Activated CD8-positive, alpha-beta memory T cell treated with anti-CD3 and anti-CD28 coated beads for 1 hour (primary cell): ENCODE measurements around the gene KIF25.
"Not testable (repeated sequence)": the region's sequence is repeated elsewhere in the genome, so short reads cannot be mapped to it uniquely, and the experiment has no call there.

Source experiments
- DNase-seq, 2 donors: peaks; one replicate each; pipeline ENCODE4 v3.0.0-alpha.2; 2020; ENCODE audit warnings: low read depth in 1 of 2; ENCODE audit errors: extremely low read depth in 1 of 2

The KIF25 gene

DNA sequence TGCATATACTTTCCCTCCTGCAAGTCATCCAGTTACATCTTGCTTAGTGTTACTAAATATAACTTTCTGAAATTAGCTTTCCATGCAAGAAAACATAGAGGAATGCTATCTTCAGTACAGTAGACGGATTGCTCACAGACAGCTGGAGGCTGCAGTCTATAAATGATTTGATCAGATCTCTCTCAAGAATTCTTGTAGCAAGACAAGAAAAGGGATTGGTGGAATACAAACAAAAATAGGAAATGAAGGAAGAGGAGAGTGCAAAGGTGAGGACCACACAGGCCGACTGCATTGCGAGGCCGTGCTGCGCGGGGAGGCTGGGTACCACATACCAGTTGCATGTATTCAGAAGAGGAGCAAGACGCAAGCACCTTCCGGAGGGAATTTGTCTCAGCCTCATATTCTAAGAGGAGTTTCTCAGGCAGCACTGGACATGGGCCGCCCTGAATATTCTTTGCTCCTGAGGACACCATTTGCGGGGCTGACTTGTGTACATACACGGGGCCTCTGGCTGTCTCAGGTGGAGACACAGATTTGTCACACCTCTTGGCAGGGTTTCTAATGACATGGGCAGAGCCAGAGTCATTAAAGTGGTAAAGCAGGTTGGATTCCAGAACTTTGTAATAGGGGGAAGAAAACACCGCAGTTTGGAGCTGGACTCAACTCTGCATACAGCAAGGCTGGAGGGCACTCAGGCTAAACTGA, 22.7 kb upstream of the KIF25 start:
- no peak for DNase-seq

- DNase-seq = no peak
These were observed 22.0 kb upstream of the KIF25 start for GRCh38 chr6:167975458-167975857.

GRCh38 chr6:167976116-167976657, 21.3 kb upstream of the KIF25 start:
- not testable (repeated sequence) for DNase-seq

- no peak for DNase-seq
These were observed 20.8 kb upstream of the KIF25 start for GRCh38 chr6:167976708-167977107.

DNA sequence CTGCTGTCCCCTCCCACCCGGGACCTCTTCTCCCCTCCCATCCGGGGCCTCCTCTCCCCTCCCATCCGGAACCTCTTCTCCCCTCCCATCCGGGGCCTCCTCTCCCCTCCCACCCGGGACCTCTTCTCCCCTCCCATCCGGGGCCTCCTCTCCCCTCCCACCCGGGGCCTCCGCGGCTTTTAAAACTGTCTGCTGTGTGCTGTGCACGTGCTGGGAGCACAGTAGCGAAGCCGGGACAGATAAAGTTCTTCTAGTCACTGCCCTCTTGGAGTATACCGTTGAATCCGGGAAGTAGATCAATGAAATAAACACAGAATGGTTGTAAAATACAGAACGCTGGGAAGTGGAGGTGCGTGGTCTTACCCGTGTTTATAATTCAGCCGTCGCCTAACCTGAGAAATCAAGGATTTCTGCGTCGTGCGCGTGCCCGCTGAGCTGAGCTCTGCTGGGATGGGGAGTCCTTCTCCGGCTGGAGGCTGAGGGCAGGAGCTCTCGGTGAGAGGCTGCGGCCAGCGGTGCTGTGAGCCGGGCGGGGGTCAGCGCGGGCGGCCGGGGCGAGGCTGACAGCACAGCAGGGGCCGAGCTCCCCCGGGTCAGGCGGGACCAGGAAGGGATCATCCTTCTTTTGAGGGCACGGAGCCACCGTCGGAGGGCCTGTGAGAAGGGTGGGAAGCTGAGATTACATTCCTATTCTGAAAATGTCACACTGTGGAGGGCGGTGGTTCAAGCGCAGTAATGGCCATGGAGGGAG, 19.6 kb upstream of the KIF25 start:
- no peak for DNase-seq

DNA sequence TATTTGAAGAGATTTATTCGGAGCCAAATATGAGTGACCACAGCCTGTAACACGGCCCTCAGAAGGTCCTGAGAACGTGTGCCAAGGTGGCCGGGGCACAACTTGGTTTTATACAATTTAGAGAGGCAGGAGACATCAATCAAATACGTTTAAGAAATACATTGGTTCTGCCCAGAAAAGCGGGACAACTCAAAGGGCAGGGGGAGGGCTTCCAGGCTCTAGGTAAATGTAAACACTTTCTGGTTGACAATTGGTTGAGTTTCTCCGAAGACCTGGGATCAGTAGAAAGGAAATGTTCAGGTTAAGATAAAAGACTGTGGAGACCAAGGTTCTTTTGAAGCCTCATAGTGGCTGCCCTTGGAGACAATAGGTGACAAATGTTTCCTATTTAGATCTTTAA, 18.9 kb upstream of the KIF25 start:
- no peak for DNase-seq

- no peak for DNase-seq
These were observed 17.9 kb upstream of the KIF25 start for GRCh38 chr6:167979436-167980139.

GRCh38 chr6:167980911-167981580, 16.4 kb upstream of the KIF25 start:
- no peak for DNase-seq

GRCh38 chr6:167981916-167982462, 15.5 kb upstream of the KIF25 start:
- no peak for DNase-seq

DNA sequence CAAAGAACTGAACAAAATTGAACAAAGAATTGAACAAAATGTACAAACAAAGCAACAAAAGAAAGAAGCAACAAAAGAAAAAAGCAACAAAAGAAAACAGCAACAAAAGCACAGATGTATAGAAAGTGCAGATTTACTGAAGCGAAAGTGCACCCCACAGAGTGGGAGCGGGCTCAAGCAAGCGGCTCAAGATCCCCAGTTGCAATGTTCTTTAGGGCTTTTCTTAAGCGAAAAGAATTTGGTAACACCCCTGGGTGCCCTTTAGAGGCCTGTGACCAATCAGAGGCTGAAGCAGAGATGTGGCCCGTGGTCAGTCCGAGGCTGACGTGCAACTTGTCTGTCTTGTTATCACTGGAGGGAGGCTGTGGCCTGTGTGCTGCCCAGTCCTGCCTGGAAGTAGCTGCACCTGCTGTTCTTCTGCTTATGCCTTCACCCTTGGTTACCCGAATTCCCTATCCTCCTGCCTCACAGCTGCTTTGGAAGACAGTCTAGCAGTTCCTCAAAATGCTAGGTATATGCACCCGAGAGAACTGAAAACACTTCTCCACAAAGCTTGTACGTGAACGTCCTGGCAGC, 13.2 kb upstream of the KIF25 start:
- DNase-seq = no peak

GRCh38 chr6:167984876-167985604, 12.4 kb upstream of the KIF25 start:
- no peak for DNase-seq

DNA sequence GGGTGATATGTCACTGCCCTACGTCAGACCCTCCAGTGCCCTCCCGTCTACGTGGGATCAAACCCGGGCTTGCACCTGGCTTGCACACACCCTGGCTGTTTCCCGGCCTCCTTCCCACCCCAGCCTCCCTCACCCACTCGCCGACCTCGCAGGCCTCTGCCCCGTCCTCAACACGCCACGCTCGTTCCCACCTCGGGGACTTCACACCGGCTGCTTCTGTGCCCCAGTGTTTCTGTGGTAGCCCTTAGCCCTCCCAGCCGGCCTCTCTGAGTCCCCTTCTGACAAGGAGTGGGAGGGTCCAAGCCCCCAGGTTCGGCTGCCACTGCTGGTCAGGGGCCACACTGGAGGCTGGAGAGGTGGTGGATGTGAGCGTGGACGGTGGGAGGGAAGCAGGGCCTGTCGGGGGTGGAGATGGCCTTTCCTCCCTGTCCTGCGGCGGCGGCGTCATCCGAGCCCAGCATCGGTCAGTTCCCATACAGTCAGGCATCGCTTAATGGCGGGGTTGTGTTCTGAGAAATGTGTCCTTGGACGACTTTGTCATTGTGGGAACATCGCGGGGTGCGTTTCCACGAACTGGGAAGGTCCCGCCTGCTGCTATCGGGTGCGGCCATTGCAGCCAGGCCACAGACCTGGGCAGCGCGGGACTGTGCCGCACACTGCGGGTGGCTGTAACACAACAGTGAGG, 11.4 kb upstream of the KIF25 start:
- no peak for DNase-seq

GRCh38 chr6:167987396-167988153, 9.9 kb upstream of the KIF25 start:
- DNase-seq = no peak

- DNase-seq = no peak
These were observed 9.3 kb upstream of the KIF25 start for GRCh38 chr6:167988154-167988495.

- no peak for DNase-seq
These were observed 8.3 kb upstream of the KIF25 start for GRCh38 chr6:167988945-167989841.

- no peak for DNase-seq
These were observed 7.2 kb upstream of the KIF25 start for GRCh38 chr6:167990016-167990945.
